ENCODE data around the gene AKAP7.

The AKAP7 gene

DNA sequence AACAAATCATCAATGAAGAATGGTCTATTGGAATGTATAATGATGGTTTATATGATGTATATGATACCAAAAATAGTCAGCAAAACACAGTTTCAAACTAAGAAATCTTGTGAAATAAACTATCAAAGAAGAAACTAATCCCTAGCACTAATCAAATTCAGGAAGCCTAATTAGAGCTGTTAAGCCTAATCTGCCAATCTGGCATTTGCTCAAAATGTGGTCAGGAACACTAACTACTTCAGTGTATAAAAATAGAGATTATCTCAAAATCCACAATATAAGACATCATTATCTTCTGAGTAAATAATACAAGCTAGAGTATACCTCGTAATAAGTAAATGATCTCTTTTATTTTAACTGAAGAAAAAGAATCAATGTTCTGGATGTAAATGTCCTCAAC lies 12.8 kb upstream of the AKAP7 start:
- no peak for DNase-seq (ENCODE audit: low spot score)
- TF ChIP-seq, protein P1, sequence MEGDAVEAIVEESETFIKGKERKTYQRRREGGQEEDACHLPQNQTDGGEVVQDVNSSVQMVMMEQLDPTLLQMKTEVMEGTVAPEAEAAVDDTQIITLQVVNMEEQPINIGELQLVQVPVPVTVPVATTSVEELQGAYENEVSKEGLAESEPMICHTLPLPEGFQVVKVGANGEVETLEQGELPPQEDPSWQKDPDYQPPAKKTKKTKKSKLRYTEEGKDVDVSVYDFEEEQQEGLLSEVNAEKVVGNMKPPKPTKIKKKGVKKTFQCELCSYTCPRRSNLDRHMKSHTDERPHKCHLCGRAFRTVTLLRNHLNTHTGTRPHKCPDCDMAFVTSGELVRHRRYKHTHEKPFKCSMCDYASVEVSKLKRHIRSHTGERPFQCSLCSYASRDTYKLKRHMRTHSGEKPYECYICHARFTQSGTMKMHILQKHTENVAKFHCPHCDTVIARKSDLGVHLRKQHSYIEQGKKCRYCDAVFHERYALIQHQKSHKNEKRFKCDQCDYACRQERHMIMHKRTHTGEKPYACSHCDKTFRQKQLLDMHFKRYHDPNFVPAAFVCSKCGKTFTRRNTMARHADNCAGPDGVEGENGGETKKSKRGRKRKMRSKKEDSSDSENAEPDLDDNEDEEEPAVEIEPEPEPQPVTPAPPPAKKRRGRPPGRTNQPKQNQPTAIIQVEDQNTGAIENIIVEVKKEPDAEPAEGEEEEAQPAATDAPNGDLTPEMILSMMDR (IDR thresholded peaks at IDR 0.05; ENCODE audit: extremely low read depth, missing control alignments) = no peak

DNA sequence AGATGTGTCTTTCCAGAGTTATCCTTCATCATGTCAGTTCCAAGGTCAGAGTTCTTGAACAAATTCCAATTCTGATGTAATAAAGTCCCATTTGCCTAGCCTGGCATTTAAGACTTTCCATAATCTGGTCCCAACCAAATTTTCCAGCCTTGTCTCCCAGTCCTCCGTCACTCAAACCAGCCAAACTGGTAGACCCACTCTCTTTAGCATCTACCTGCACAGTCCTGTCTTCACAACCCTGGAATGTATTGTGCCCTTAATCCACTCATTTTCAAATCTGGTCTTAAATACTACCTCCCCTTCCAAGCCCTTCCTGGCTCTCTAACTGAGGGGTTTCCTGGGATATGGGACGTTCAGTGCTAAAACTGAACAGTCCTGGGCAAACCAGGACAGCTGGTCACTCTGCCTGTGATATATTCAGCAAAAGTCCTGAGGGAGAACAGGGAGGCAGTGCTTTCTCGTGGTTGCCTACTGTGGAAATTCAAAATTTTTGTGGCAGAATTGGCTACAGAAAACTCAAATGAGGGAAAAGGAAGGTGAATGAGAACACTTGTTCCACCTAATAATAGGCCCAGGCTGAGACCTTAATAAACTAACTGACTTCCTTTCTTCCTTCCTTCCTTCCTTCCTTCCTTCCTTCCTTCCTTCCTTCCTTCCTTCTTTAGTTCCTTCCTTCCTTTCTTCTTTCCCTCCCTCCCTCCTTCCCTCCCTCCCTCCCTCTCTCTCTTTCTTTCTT lies 10.8 kb upstream of the AKAP7 start:
- no peak for DNase-seq (ENCODE audit: low spot score)

DNA sequence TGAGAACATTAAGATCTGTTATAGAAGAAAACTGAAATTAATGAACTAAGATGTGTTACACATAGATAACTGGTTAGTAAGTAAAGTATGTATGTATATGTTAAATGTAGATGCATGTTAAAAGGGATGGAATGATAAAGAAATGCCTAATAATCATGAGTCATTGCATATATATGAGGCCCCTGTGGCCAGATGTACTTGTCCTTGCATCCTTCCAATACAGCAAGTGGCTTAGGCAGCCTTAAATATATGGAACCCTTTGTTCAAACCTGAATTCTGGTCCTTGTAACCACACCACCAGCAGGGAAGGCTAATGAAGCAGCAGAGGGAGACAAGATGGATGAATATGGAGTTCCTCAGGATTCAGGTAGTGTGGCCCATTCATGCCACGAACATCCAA lies 9.8 kb upstream of the AKAP7 start:
- no peak for DNase-seq (ENCODE audit: low spot score)
- TF ChIP-seq, protein P1 (IDR thresholded peaks at IDR 0.05; ENCODE audit: extremely low read depth, missing control alignments) = no peak

More for the DNA sequence above, 10.8 kb upstream of the AKAP7 start:
- TF ChIP-seq, protein P1 (IDR thresholded peaks at IDR 0.05; ENCODE audit: extremely low read depth, missing control alignments) = no peak

DNA sequence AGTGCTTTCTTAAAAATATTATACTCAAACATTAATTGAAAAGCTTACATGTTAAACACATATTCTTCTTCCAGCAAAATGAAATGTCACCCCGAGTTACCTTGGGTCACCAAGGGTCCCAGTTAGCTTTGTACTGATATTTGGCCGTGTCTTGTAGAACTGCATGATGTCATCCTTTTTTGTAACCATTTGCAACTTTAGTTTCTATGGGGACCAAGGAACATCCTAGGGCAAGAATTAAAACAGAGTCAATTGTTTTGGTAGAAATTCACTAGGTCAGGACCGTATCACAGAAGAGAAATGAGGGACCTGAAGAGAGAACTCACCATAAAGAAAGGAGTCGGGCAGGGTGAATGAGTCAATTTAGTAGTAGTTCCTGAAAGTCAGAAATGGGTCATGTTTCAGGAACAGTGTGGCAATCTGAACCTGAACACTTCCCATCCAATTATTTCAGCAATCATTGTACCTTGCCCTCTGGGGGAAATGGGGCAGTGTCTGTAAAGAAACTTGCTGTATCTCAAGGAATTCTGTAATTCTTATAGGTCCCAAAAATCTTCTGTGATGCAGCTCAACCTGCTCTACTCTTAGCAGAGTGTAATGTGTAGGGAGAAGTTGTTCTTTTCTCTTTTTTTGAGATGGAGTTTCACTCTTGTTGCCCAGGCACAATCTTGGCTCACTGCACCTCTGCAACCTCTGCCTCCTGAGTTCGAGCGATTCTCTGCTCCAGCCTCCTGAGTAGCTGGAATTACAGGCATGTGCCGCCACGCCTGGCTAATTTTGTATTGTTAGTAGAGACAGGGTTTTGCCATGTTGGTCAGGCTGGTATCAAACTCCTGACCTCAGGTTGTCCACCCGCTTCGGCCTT lies 5.3 kb upstream of the AKAP7 start:
- TF ChIP-seq, protein P1 (IDR thresholded peaks at IDR 0.05; ENCODE audit: extremely low read depth, missing control alignments) = no peak
- no peak for DNase-seq (ENCODE audit: low spot score)

DNA sequence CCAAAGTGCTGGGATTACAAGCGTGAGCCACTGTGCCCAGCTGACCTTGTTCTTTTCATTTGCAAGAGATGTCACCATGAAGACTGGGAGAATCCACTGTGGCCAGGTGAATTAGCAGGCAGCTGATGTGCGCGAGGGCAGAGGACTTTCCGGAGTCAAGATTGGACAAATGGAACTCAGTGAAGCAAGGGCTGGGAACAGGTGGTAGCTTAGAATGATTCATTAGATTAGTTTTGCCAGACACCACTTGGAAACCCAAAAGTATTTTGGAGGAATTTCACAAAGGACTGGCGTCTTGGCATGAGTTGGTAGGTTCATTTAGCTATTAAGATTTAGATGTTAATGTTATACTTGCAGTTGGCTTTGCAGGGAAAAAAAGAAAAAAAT lies 4.7 kb upstream of the AKAP7 start:
- no peak for DNase-seq (ENCODE audit: low spot score)
- TF ChIP-seq, protein P1 (IDR thresholded peaks at IDR 0.05; ENCODE audit: extremely low read depth, missing control alignments) = no peak

DNA sequence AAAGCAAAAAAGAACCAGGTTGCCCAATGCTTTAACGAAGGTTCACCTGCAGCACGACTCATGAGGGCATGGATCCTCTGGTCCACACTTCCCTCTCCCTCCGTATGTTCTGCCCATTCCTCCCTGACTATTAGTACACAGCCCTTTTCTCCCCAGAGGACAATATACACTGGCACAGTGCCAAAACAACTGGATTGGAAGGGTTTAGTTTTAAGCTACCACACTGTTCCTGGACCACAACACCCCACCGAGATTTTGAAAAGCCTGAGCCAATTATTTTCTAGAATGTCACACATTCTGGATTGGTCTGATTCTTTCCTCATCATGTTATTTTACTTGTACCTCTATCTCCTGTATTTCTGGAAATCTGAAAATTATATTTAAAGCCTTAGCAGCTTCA lies 2.9 kb upstream of the AKAP7 start:
- TF ChIP-seq, protein P1 (IDR thresholded peaks at IDR 0.05; ENCODE audit: extremely low read depth, missing control alignments) = no peak
- DNase-seq (ENCODE audit: low spot score) = no peak
